ENCODE results near the gene ACTN4. TPM values are rescaled to one million over a fixed set of nuclear protein-coding genes. Genes with fewer than 3 reads are reported as not detected.

The ACTN4 gene
- total RNA-seq, 1 donor from 2014 or later = 197 TPM

DNA sequence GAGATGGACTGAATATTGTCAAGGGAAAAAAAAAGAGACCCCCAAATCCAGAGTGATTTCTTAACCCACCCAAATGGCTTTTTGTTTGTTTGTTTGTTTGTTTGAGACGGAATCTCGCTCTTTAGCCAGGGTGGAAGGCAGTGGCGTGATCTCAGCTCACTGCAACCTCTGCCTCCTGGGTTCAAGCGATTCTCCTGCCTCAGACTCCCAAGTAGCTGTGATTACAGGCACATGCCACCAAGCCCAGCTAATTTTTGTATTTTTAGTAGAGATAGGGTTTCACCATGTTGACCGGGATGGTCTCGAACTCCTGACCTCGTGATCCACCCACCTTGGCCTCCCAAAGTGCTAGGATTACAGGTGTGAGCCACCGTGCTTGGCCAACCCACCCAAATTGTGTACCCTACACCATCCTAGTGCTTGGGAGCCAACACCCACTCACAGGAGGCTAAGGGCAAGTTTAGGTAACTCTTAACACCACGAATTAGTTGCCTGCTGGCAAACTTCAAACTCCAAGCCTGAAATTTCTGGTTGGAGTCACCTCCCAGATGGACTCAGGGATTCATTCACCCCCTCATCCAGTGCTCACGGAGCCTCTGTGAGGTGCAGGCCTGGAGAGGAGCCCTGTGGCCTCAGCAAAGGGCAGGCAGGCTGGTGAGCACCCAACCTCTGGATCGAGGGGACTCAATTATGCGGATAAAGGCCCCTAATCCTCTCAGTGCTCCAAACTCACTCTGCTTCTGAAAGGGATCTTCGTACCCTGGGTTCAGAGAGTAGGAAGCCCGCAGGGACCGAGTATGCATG lies 37.6 kb downstream of the ACTN4 start:
- H3K36me3 Mint-ChIP-seq (ENCODE audit: low read depth) = peaks cover 15% of the 10 kb centered on the region

DNA sequence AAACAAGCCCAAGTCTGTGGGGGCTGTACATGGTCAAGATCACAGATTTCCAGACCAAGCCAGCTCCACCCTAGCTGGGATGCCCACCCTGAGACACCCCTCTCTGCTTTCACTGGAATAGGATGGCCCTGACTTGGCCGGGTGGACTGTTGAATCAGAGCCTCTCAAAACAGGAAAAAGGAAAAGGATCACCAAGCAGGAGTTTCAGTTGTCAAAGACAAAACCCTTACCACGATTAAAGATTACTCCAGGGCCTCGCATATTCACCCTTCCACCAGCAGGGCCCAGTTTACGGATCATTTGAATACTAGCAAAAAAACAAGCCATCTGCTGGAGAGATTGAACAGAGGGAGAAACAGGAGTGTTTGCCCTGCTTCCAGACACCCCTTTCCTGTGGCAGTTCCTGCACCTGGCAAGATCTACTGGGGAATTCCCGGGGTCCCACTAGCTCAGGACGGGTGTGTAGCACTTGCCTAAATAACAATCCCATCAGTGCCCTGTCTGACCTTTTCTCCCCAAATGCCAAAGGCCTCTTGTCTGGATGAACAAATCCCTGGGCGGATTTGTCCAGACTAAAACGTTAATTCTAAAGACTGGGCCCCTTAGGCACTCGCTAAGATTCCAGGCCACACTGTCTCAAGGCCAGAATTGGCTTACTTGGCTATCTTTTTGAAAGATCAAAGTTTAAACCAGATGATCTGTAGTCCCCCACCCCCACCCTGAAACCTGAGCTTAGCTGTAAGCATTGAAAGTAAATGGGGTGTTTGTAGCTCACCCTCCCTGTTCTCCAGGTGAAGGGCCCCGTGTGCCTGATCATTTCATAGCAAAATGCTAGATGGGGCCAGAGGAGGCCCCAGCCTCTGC lies 38.4 kb downstream of the ACTN4 start:
- H3K4me1 Mint-ChIP-seq = peaks cover 74% of the 10 kb centered on the region
- DNase-seq = no peak
- TF ChIP-seq CTCF (IDR thresholded peaks at IDR 0.05) = no peak
- CTCF ChIA-PET = interaction anchor here (1.3 to 1.4 kb wide), 2 partner anchors 21 to 245 kb away, joined by 3 read pairs; partner anchors contain the start of genes MRPS12 and SARS2
- no peaks in the 10 kb centered on the region for H3K27me3 Mint-ChIP-seq
- no peak for ATAC-seq (ENCODE audit: low read depth)
- peak overlapping the region; percentile 76 for H3K27ac Mint-ChIP-seq
- peak overlapping the region; percentile 28 for H3K4me3 Mint-ChIP-seq
- H3K36me3 Mint-ChIP-seq (ENCODE audit: low read depth) = peaks cover 14% of the 10 kb centered on the region
- intact Hi-C loops (cut with micrococcal nuclease) = loop anchor here (5.0 kb wide), 1 partner anchor 129 kb away; no protein-coding TSS in a partner anchor
- H3K9me3 Mint-ChIP-seq = no peaks in the 10 kb centered on the region
- POLR2A ChIA-PET = interaction anchor here (0.7 to 0.8 kb wide), 3 partner anchors 32 to 163 kb away, joined by 3 to 7 read pairs (median 4); no protein-coding TSS in a partner anchor

More for the DNA sequence above, 37.6 kb downstream of the ACTN4 start:
- H3K9me3 Mint-ChIP-seq = no peaks in the 10 kb centered on the region
- intact Hi-C loops (cut with micrococcal nuclease) = loop anchor here (5.0 kb wide), 2 partner anchors 38 to 128 kb away; partner anchors contain the start of gene ACTN4
- TF ChIP-seq CTCF (IDR thresholded peaks at IDR 0.05) = no peak
- ChIA-PET POLR2A (no interaction called here), CTCF (interaction anchor here (1.3 kb wide), 1 partner anchor 245 kb away, joined by 3 read pairs; the partner anchor contains the start of genes MRPS12 and SARS2)
- peak overlapping the region; percentile 76 for H3K27ac Mint-ChIP-seq
- no peak for ATAC-seq (ENCODE audit: low read depth)
- peaks cover 78% of the 10 kb centered on the region for H3K4me1 Mint-ChIP-seq
- DNase-seq = no peak
- no peak overlapping the region for H3K4me3 Mint-ChIP-seq
- no peaks in the 10 kb centered on the region for H3K27me3 Mint-ChIP-seq

DNA sequence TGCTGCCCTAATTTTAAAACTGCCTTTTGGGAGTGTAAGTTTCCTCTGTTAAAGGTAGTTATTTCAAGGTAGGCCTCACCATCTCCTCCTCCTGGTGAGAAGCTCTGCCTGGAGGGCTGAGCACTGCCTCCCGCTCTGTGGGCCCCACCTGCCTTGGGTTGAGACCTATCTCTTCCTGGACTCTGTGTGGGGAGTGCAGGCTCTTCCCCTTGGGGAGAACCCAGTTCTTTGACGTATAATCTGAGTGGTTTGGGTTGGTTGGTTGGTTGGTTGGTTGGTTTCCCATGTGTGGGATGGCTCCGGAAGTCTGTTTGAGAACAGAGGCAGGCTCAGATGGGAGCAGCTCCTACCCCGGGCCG lies 39.1 kb downstream of the ACTN4 start:
- Mint-ChIP-seq H3K27me3 (no peaks in the 10 kb centered on the region), H3K4me3 (no peak overlapping the region), H3K9me3 (no peaks in the 10 kb centered on the region), H3K27ac (peak overlapping the region; percentile 76), H3K4me1 (peaks cover 69% of the 10 kb centered on the region), H3K36me3 (ENCODE audit: low read depth) (peaks cover 10% of the 10 kb centered on the region)
- ATAC-seq (ENCODE audit: low read depth) = peak; percentile 65
- intact Hi-C loops (cut with micrococcal nuclease) = loop anchor here (5.0 kb wide), 1 partner anchor 129 kb away; no protein-coding TSS in a partner anchor
- ChIA-PET CTCF (interaction anchor here (1.3 to 1.4 kb wide), 2 partner anchors 22 to 244 kb away, joined by 3 read pairs; partner anchors contain the start of genes MRPS12 and SARS2), POLR2A (interaction anchor here (0.5 to 0.8 kb wide), 4 partner anchors 32 to 272 kb away, joined by 3 to 7 read pairs (median 4); no protein-coding TSS in a partner anchor)
- no peak for TF ChIP-seq CTCF (IDR thresholded peaks at IDR 0.05)
- no peak for DNase-seq

DNA sequence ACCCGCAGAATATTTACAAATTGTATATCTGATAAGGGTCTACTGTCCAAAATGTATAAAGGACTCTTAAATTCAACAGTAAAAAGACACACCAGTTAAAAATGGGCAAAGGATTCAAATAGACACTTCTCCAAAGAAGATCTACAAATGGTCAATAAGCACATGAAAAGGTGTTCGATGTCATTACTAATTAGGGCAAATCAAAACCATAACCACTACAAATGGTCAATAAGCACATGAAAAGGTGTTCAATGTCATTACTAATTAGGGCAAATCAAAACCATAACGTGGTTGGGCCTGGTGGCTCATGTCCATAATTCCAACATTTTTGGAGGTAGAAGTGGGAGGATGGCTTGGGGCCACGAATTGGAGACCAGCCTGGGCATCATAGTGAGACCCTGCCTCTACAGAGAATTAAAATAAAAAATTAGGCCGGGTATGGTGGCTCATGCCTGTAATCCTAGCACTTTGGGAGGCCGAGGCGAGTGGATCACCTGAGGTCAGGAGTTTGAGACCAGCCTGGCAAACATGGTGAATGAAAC lies 40.5 kb downstream of the ACTN4 start:
- H3K27ac Mint-ChIP-seq = no peak overlapping the region
- no peaks in the 10 kb centered on the region for H3K9me3 Mint-ChIP-seq
- no peak for TF ChIP-seq CTCF (IDR thresholded peaks at IDR 0.05)
- ChIA-PET CTCF (interaction anchor here (1.4 kb wide), 1 partner anchor 23 kb away, joined by 3 read pairs; no protein-coding TSS in a partner anchor), POLR2A (interaction anchor here (0.6 kb wide), 1 partner anchor 737 kb away, joined by 5 read pairs; no protein-coding TSS in a partner anchor)
- H3K27me3 Mint-ChIP-seq = no peaks in the 10 kb centered on the region
- intact Hi-C loops (cut with micrococcal nuclease) = loop anchor here (5.0 kb wide), 1 partner anchor 131 kb away; no protein-coding TSS in a partner anchor
- peaks cover 11% of the 10 kb centered on the region for H3K36me3 Mint-ChIP-seq (ENCODE audit: low read depth)
- no peak for DNase-seq
- ATAC-seq (ENCODE audit: low read depth) = no peak
- peaks cover 72% of the 10 kb centered on the region for H3K4me1 Mint-ChIP-seq
- H3K4me3 Mint-ChIP-seq = no peak overlapping the region
